DMS 273 (cell line): ENCODE results near the gene CYFIP1.

Experiments
- DNase-seq: peaks from one replicate; lab custom pipeline; 2025; ENCODE audit not compliant: unreplicated experiment; lab: John Stamatoyannopoulos, UW

CYFIP1 gene

DNA sequence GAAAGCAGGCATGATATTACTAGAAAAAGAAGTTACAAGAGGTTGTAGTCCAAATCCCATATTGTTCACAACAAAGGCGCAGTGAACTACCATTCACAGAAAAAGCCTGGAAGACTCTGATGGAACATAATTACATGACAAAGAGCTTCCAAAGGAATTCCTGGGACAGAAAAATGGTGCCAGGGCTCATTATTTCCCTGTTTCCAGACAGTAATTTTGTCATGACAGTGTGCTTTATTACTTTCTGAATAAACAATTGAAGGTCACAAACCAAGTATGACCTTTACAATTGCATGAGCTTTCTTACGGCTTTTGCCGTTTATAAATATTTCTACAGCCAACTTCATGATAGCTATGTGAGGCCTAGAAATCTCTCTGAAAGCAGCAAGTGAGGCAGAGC lies 61.0 kb downstream of the CYFIP1 start:
- DNase-seq: no peak

DNA sequence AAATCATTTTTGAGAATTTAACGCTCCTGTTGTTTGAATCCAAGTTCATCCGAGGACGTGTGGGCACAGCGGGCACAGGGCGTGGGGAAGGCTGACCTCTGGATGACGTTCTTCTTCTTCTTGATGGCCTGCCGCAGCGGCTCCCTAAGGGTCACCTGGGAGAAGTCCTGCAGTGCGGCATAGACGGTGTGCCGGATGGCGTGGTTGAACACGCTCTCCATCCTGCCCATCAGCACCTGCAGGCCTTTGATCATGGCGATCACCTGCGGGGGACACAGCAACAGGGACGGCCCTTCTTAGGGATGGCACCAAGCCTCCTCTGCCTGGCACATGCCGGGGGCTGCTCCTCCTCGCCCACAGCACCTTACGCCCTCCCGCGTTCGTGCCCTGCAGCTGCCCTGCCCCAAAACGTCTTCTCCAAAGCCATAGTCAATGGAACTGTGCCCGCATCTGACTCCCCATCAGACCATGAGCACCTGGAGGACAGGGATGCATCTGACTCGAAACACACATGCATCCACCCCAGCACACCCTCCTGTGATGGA lies 61.5 kb downstream of the CYFIP1 start:
- DNase-seq: no peak

DNA sequence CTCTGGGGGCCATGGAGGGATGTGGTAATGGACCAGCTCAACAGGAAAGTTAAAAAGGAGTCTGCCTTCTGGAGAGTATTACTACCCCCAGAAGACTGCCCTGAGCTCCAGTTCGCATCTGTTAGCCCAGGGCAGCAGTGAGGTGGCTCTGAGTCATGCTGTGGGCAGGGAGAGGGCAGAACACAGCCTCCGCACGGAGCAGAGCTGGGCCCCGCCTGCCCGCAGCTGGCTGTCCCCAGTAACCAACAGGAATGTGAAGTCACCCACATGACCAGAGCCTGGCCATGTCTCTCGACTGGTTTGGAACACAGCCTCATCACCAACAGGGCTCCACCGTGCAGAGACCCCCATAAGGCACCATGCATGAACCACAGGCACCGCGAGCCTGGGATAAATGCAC lies 62.1 kb downstream of the CYFIP1 start:
- DNase-seq: no peak

DNA sequence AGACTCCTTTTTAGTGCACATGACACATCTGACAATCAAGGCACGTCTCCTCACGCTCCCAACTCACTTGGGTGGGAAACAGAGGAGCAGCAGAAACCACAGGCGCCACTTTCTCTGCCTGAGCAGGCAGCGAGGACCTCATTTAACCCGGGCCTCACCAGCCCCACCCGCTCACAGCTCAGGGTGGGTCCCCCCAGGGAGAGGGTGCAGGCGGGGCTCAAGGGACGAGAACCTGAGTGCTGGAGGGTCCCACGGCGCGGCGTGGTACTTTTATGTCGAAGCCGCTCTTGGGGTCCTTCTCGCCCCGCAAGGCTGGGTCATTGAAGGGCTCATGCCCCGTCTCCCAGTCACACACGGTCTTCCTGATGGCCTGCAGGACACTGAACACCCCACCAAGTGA lies 62.6 kb downstream of the CYFIP1 start:
- DNase-seq: no peak

DNA sequence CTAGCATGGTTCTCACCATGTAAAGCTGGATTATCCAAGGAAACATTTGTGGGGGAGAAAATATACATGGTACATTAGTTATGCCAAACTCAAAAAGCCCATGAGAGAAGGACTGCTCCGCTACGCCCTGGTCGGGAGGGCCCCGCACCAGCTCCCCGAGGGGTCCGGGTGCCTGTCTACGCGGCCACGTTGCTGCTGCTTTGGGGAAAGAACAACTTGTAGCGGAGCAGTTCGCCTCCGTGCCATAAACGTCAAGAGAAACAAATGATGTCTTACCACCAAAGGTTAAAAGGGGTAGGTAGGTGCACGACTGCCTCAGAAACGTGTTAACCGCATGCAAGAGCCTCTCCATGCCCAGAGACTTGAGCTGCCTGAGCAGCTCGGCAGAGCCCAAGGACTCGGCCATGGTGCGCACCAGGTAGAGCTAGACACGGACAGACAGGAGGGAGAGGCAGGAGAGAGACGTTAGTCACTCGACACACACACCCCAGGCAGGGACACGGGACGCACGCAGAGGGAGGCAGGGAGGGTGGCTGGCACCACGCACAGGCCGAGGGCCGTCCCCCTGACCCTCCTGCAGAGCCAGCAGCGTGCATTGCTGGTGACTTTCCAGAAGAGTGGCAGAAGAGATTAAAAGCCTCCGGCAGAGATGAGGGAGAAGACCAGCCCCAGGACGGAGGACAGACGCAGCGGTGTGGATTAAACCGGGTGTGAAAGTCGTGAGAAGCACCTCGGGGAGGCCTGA lies 63.4 kb downstream of the CYFIP1 start:
- DNase-seq: no peak

DNA sequence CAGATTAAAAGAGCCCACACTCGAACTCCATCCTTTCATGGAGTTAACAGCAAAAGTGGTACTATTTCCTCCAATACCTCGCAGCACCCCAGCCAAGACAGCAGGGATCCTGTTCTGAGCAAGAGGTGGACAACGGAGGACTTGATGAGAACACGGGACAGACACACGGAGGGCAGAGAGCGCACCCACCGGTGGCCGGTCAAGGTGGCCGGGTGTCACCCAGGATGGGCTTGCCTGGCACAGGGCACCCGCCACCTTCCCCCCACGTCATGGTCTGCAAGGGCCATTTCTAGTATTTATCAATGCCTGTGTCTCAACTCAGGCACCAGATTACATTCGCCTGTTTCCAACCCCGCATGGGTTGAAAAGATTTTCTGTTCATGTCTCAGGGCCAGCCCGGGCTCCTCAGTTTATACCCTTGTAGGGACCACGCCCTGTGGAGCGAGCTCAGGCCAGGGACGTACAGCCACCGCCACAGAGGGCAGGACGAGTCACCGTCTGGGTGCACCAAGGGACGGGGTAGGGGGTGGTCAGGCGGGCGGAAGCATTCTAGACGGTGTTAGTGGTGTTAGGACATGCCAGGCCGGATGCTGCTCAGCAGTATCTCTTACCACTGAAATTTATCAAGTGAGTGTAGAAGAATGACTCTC lies 64.2 kb downstream of the CYFIP1 start:
- no peak for DNase-seq

DNA sequence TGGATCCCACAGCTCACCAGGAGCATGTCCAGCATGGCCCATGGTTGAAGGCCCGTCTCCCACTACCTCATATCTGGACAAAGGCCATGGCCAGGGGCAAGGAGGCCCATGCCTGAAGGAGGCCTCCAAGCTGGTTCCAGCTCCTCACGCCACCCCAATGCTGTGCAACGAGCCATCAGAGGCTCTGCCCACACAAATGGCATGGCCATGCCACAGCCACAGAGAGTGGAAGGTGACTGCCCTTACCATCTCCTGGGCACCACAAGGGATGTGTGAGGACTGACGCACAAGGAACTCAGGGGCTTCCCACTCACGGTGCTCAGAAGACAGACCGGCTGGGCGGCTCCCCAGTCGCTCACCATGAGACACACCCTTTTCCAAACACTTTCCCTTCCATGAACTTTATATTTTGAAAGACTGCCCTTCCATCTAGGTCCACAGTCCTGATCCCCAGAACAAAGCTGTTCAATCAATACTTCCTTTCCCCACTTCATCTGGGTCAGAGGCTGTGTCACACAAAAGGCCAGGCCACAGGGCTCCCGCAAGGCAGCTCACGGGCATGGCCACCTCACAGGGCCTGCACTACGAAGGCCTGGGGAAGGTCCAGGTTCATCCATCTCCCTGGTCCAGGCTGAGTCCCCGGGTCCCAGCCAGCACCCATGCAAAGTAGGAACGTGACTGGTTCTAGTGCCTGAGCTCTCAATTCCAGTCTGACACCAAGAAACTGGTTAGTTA lies 66.4 kb downstream of the CYFIP1 start:
- no peak for DNase-seq

DNA sequence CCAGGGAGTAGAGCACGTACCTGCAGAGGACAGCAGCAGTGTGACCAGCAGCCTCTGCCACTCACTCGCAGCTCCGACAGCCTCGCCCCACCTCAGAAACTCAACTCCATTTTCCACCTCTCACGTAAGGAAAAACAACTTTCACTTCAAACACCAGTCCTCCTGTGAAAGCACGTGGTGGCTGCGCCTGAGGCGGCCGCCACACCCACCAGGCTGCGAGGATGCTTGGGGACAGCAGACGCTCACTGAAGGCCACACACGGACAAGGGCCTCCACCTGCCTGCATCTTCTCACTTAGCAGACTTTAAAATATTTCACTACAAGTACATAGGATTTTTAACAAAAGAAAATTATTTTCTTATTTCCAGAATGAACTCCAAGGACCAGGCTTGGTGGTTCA lies 67.9 kb downstream of the CYFIP1 start:
- no peak for DNase-seq

DNA sequence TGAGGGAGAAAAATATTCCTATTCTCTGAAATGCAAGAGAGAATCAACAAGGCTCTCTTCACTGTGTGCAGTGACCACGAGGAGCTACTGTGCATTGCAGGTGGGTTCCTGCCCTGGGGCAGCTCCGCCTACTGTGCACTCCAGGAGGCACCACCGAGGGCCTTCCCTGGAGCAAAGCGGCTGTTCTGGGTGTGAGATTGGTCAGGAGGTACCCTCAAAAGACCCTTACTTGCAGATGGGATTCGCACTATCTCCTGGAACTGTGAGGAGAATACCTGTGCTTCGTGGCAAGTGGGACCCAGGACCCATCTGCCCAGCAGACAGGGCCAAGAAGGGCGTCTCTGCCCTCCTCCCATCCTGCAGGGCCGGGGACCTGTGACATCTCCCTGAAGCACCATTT lies 68.9 kb downstream of the CYFIP1 start:
- DNase-seq: no peak

DNA sequence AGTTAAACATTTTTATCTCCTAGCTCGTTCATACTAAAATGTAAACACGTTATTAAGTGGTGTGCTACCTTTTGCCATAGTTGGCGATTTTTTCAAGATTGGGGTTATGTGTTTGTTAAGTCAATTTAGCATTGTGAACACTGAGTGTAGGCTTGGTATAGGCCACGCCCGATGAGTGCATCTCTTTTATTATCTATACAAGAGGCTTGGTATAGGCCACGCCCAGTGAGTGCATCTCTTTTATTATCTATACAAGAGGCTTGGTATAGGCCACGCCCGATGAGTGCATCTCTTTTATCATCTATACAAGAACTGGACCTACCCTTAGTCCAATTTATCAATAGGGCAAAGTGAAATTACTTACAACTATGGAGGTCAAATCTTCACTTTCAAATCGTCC lies 71.3 kb downstream of the CYFIP1 start:
- no peak for DNase-seq

DNA sequence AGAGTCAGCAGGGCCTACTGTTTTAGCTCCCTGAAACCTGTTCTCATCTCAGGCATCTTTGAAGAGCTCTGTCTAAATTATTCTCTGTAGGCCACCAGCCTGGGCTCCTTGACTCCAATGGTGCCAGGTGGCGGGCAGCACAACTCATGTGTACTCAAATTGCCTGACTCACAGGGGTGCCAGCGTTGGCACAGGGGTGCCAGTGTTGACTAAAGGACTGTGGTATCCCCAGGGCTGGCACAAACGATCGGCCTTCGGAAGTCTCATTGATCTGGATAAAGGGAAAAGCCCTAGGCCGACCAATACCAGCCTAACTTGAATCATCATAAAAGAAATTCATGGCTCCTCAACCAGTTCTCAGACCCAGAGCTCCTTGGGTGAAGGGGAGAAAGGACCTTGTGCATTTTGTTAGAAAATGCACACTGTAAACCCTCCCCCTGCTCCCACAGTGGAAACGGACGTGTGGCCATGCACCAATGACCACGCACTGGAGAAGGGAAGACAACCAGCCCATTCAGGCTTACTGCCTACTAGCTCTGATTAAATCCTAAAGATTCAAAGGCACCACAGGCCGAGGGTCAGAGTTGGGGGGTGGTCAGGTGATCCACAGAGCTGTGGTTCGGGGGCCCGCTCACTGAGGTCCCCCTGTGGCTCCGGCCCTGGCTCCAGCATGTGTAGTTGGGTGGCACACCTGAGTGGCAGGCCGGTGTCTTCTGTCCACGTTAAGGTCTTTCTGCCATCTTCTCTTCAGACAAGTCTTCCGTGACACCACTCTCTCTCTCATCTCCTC lies 72.8 kb downstream of the CYFIP1 start:
- no peak for DNase-seq

DNA sequence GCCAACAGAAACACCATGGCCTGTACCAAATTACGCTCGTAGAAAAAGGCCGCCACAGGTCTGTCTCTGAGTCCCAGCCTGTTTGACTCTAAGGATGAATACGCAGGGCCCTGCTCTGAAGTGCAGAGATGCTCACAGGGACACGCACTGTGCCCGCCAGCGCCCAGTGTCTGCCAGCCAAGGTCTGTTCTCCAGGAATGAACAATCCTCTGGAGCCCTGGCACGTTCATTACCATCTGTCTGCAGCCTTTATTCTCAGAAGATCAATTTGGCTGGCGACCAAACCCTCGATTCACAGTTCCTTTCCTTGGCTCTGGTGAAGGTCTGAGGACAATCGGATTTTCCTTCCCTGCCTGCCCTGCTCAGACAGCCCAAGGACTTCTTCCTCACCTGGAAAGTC lies 75.4 kb downstream of the CYFIP1 start:
- peak; percentile 78 for DNase-seq

DNA sequence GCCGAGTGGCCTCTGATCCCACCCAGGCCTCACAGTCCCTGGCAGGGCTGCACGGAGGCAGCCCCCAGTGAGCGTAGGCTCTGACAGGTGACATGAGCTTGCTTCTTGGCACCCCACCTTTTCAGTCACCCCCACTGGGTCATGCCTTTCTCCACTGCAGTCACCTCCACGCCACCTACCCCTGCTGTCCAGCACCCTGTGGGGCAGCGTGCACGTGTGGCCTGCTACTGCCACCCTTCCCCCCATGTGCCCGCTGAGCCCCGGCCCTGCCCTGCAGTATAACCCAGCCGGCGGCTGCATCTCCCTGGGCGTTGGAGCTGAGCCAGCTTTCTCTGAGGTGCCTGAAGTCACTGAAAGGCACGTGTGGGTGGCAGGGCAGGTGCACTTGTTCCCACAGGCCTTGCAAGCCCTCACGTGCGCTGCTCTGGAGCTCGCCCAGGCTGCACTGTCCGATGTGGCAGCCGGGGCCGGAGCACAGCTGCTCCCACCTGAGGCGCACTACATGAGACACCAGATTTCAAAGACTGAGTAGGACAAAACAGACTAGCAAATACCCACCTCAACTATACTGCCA lies 76.1 kb downstream of the CYFIP1 start:
- DNase-seq: peak; percentile 13

DNA sequence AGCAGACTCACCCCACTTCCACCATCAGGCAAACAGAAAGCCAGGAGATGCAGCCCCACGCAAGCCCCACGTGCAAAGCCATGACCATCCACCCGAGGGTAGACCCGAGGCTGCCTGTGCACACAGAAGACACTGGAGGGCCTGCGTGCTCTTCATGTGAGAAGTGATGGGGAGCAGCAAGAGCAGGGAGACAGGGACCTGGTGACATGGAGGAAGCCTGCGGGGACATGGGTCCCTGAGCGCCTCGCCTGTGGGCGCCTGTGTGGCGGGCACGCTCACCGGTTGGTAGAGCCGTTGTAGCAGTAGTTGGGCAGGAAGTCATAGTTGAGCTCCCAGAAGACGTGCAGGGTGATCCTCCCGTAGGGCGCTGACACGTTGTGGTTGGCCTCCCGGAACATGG lies 76.7 kb downstream of the CYFIP1 start:
- DNase-seq: no peak

DNA sequence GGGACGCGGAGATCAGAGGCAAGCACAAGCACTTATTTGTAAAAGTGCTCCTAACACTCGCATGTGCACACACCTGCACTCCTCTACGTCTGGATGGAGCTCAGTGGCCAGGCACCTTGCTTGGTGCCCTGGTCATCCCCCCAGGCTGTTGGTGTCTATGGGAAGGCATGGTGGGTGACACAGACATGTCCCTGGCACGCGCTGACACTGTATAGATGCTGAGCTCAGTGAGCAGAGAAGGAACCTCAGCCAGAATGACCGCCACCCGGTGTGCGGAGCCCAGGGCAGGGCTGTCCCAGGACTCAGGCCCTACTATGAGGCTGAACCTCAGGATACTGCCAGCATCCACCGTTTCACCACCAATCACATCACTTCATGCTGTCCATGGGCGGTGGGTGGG lies 77.2 kb downstream of the CYFIP1 start:
- no peak for DNase-seq

DNA sequence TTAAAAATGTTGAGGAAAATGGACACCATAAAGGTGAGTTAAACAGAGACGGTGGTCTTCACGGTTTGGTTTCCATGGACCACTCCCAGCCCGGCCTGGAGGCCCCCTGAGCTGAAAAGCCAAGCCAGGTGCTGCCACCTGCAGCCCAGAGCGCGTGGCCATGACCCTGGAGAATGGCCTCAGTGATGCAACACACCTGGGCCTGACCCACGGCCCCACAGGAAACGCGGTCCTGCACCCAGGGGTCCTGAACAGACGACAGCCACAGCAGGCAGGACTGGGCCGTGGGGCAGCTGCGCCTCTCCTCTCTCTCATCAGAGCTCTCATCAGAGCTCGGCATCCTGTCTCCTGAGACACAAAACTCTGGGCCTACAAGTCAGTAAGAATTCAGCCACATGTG lies 77.6 kb downstream of the CYFIP1 start:
- DNase-seq: no peak

DNA sequence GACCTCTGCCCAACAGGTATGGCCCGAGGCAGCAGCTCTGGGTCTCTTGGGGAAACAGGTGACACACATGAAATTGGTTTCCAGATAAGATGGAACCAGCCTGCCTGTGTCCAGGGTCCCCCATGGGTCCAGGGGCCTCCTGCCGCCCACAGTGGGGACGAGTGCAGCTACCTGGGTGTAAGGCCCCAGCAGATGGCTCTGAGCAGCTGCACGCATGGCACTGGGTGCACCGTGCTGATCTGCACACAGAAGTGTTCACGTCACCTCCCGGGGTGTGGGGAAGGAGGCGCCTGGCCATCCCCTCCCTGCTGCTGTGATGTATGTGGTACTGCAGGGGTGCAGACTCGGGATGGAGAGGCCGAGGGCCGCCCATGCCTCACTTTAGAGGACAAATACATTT lies 78.1 kb downstream of the CYFIP1 start:
- no peak for DNase-seq

DNA sequence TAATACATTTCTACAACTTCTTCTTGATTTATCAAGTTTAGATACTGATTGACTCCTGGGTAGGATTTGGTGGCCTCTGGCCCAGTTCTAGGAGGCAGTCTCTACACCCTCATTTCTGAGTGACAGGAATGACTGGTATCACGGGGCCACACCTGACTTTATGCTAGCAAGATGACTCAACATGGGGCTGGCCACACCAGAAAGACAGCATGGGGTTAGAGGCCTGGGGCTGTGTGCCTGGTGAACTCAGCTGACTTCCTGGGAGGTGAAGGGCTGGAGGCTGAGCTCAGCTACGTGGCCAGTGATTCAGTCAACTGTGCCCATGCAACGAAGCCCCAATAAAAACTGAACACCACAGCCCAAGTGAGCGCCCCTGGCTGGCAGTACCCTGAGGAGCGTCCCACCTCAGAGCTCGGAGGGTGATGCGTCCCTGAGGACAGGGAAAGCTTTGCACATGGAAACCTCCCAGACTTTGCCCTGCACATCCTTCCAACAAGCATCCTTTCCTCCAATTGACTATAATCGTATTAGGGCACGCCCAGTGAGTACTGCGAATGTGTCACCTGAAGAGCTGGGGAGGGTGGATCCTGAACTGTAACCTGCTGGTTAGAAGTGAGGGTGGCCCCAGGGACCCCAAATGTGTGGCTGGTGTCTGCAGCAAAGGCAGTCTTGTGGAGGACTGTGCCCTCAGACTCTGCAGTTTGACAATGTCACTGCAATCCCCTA lies 84.5 kb downstream of the CYFIP1 start:
- no peak for DNase-seq

DNA sequence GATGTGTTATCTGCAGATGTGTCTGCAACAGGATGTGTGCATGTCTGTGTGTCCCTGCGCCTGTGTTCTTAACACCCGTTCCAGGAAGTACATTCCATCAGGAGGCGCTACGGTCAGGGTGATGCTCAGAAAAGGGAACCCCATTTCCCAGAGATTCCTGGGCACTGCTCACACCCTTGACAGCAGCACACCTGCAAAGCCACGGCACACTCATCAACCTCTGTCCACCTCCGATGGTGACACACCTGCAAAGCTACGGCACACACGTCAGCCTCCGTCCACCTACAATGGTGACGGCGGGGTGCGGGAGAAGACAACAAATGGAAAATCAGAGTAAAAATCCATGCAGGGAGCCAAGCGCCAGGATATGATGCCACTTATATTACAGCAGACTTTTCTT lies 86.3 kb downstream of the CYFIP1 start:
- no peak for DNase-seq

DNA sequence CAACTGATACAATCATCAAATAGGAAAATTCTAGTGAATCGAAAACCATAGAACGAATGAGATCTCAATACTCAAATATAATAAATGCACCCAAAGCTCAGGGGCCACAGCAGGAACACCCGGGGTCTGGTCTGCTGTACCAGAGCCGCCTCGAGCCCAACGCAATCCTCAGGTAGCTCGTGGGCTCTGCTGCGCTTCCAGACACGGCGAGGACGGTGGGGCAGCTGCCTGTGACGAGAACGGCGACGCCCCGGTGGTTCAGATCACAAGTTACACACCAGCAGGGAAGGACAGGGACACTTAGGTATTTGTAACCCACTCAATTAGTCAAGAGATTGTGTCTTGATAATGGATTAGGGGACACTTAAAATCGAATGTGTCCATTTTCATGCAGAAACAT lies 87.1 kb downstream of the CYFIP1 start:
- DNase-seq: no peak
